Neural progenitor cell (in vitro differentiated cells): Measurements from ENCODE around the gene ST3GAL6.

Source experiments
- EZH2 ChIP-seq: fragments of 200-600 bp; sonication (generic); IDR thresholded peaks from 2 replicates; pipeline ENCODE4 v1.6.1; 2017; ENCODE audit warnings: antibody characterized with exemption, mild to moderate bottlenecking, moderate library complexity
- TF ChIP-seq, protein P1 (sequence below): fragments of 200-600 bp; sonication (generic); IDR thresholded peaks from 2 replicates; pipeline ENCODE4 v1.5.1; 2017; ENCODE audit warnings: antibody characterized with exemption, mild to moderate bottlenecking

DNA sequence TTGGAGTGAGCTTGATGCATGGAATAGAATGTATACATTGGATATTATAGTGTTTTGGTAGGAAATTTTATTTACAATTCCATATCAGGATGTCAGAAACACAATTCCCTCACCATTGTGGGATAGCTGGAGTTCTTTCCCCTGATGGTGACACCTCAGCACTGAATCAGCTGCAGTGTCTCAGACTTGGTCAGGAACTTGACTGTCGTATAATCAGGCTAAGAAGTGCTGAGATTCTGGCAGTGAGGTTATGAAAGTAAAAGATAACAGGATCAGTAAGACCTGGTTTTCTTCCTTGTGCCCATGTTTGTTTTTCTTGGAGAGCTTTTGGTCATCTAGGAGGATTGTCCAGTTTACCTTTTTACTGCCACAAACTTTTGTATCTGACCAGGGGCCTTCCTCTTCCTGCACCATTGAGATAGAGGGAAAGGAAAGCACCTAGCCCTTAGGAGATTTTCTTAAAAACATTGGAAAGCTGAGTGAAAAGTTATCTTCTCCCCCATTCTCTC lies 27.3 kb upstream of the ST3GAL6 start:
- TF ChIP-seq, protein P1, sequence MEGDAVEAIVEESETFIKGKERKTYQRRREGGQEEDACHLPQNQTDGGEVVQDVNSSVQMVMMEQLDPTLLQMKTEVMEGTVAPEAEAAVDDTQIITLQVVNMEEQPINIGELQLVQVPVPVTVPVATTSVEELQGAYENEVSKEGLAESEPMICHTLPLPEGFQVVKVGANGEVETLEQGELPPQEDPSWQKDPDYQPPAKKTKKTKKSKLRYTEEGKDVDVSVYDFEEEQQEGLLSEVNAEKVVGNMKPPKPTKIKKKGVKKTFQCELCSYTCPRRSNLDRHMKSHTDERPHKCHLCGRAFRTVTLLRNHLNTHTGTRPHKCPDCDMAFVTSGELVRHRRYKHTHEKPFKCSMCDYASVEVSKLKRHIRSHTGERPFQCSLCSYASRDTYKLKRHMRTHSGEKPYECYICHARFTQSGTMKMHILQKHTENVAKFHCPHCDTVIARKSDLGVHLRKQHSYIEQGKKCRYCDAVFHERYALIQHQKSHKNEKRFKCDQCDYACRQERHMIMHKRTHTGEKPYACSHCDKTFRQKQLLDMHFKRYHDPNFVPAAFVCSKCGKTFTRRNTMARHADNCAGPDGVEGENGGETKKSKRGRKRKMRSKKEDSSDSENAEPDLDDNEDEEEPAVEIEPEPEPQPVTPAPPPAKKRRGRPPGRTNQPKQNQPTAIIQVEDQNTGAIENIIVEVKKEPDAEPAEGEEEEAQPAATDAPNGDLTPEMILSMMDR, result no peak
- TF ChIP-seq EZH2, result no peak
